HuH-7.5 (cell line): ENCODE data around the gene BACH2.
A peak's percentile ranks its signal among the peaks of the same experiment; 100 is the strongest.
"Not testable (repeated sequence)": the region's sequence is repeated elsewhere in the genome, so short reads cannot be mapped to it uniquely, and the experiment has no call there.

Experiments
- DNase-seq: peaks from one replicate; pipeline ENCODE4 v3.0.0; 2011; ENCODE audit warnings: low spot score

Gene BACH2

GRCh38 chr6:89936177-89936576 is 360.5 kb downstream of the BACH2 start:
- no peak for DNase-seq

GRCh38 chr6:89934685-89935366 is 361.8 kb downstream of the BACH2 start:
- no peak for DNase-seq

GRCh38 chr6:89932245-89932802 is 364.3 kb downstream of the BACH2 start:
- no peak for DNase-seq

GRCh38 chr6:89930789-89931188 is 365.9 kb downstream of the BACH2 start:
- DNase-seq = no peak

- DNase-seq = no peak
Measured at GRCh38 chr6:89928604-89929003, 368.0 kb downstream of the BACH2 start.

GRCh38 chr6:89927791-89928550 is 368.7 kb downstream of the BACH2 start:
- DNase-seq = no peak

- no peak for DNase-seq
Measured at GRCh38 chr6:89927264-89927663, 369.4 kb downstream of the BACH2 start.

GRCh38 chr6:89925826-89926225 is 370.8 kb downstream of the BACH2 start:
- no peak for DNase-seq

- no peak for DNase-seq
Measured at GRCh38 chr6:89924231-89924630, 372.4 kb downstream of the BACH2 start.

- DNase-seq = no peak
Measured at GRCh38 chr6:89921691-89922090, 375.0 kb downstream of the BACH2 start.

GRCh38 chr6:89921197-89921596 is 375.4 kb downstream of the BACH2 start:
- DNase-seq = no peak

GRCh38 chr6:89917801-89918366 is 378.8 kb downstream of the BACH2 start:
- no peak for DNase-seq

- DNase-seq = no peak
Measured at GRCh38 chr6:89917216-89917615, 379.4 kb downstream of the BACH2 start.

GRCh38 chr6:89916136-89916920 is 380.3 kb downstream of the BACH2 start:
- DNase-seq = no peak

- no peak for DNase-seq
Measured at GRCh38 chr6:89910902-89911240, 385.8 kb downstream of the BACH2 start.

GRCh38 chr6:89910001-89910901 is 386.4 kb downstream of the BACH2 start:
- DNase-seq = not testable (repeated sequence)

- peak; percentile 49 for DNase-seq
Measured at GRCh38 chr6:89895276-89895874, 401.3 kb downstream of the BACH2 start.

GRCh38 chr6:89894169-89894568 is 402.5 kb downstream of the BACH2 start, which contains the start of gene GJA10:
GJA10 (plus strand) TSS chr6:89894469; CDS start chr6:89894469, 0 bp downstream.
- DNase-seq = no peak

GRCh38 chr6:89892577-89892976 is 404.1 kb downstream of the BACH2 start:
- DNase-seq = not testable (repeated sequence)

GRCh38 chr6:89890845-89891528 is 405.7 kb downstream of the BACH2 start:
- DNase-seq = not testable (repeated sequence)
